ENCODE measurements around the gene GDF3.
"Not testable (repeated sequence)": the region's sequence is repeated elsewhere in the genome, so short reads cannot be mapped to it uniquely, and the experiment has no call there.

GDF3 gene

DNA sequence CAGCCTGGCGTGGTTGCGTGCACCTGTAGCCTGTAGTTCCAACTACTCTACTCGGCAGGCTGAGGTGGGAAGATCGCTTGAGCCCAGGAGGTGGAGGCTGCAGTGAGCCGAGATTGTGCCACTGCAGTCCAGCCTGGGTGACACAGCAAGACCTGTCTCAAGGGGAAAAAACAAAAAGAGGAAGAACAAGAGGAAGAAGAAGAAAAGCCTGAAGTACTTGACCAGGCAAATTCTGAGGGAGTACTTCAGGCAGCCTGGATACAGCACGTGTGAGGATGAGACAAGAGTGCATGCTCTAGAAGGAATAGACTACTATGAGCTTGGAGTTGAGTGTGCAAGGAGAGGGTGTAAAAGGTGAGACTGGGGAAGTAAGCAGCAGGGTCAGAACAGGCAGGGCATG, 1.8 kb downstream of the GDF3 start:
- peaks cover 21% of the 10 kb centered on the region for H3K27me3 Mint-ChIP-seq
- peaks cover 13% of the 10 kb centered on the region for H3K4me1 Mint-ChIP-seq (ENCODE audit: low read depth)
- no peak overlapping the region for H3K4me3 Mint-ChIP-seq
- H3K9me3 Mint-ChIP-seq: no peaks in the 10 kb centered on the region
- no peaks in the 10 kb centered on the region for H3K36me3 Mint-ChIP-seq (ENCODE audit: low read depth)
- H3K27ac Mint-ChIP-seq: no peak overlapping the region

DNA sequence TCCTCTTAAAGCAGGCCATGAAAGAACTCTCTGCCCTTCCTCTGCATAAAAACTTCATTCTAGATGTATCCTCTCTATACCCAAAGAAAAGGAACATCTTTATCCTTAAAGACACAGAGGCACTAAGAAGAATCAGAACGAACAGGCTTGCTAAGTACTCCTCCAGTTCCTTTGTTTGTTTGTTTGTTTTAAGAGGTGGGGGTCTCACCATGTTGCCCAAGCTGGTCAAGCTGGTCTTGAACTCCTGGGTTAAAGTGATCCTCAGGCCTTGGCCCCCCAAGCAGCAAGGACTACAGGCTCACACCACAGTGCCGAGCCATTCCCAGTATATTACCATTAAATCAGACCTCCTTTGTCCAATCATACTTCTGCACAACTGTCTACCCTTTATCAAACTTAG, 14.0 kb downstream of the GDF3 start:
- H3K36me3 Mint-ChIP-seq (ENCODE audit: low read depth): no peaks in the 10 kb centered on the region
- H3K9me3 Mint-ChIP-seq: no peaks in the 10 kb centered on the region
- H3K4me1 Mint-ChIP-seq (ENCODE audit: low read depth): peaks cover 8% of the 10 kb centered on the region
- no peaks in the 10 kb centered on the region for H3K27me3 Mint-ChIP-seq
- no peak overlapping the region for H3K4me3 Mint-ChIP-seq
- H3K27ac Mint-ChIP-seq: no peak overlapping the region

DNA sequence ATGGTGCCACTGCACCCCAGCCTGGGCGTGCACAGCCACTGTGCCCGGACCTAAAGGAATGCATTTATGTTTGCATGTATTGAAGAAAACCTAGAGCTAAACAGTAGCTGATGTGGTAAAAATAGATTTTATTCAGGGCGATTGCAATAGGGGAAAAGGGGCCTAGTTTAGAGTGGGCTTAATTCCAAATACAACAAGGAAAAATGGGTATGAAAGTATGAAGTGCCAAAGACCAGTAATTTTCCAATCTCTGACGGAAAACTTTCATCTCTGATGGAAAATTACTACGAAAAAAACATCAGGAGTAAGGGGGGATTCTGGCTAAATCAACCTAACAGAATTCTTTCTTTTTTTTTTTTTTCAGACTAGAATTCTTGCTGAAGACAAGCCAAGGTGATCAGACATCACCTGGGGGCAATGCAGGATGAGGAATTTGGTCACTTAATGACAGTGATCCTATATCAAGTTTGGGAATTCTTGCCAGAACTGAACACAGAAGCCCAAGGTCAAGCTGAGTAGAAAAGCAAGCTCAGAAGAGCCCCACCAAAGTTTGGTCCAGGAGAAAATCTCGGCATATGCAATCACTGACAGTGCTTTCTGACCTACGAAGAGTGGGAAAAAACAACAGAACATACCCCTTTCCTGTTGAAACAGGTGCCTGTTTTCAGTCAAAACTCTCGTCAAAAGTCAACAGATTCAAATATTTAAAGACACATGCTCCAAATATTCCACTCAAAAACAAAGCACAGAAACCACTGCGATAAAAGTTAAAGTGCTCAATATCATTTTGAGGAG, 16.1 kb downstream of the GDF3 start:
- H3K4me1 Mint-ChIP-seq (ENCODE audit: low read depth): peaks cover 8% of the 10 kb centered on the region
- H3K36me3 Mint-ChIP-seq (ENCODE audit: low read depth): no peaks in the 10 kb centered on the region
- no peak overlapping the region for H3K4me3 Mint-ChIP-seq
- no peaks in the 10 kb centered on the region for H3K9me3 Mint-ChIP-seq
- H3K27ac Mint-ChIP-seq: no peak overlapping the region
- no peaks in the 10 kb centered on the region for H3K27me3 Mint-ChIP-seq

DNA sequence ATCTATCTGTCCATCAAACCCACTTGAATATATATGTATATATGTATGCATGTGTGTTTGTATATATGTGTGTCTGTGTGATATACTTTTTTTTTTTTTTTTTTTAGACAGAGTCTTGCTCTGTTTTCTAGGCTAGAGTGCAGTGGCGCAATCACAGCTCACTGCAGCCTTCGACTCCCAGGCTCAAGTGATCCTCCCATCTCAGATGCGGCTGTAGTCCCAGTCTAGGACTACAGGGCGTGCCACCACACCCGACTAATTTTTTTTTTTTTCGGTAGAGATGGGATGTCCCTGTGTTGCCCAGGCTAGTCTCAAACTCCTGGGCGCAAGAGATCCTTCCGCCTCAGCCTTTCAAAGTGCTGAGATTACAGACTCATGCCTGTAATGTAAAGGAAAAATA, 16.8 kb downstream of the GDF3 start:
- no peaks in the 10 kb centered on the region for H3K36me3 Mint-ChIP-seq (ENCODE audit: low read depth)
- H3K4me3 Mint-ChIP-seq: no peak overlapping the region
- no peaks in the 10 kb centered on the region for H3K9me3 Mint-ChIP-seq
- no peaks in the 10 kb centered on the region for H3K27me3 Mint-ChIP-seq
- peaks cover 8% of the 10 kb centered on the region for H3K4me1 Mint-ChIP-seq (ENCODE audit: low read depth)
- no peak overlapping the region for H3K27ac Mint-ChIP-seq

DNA sequence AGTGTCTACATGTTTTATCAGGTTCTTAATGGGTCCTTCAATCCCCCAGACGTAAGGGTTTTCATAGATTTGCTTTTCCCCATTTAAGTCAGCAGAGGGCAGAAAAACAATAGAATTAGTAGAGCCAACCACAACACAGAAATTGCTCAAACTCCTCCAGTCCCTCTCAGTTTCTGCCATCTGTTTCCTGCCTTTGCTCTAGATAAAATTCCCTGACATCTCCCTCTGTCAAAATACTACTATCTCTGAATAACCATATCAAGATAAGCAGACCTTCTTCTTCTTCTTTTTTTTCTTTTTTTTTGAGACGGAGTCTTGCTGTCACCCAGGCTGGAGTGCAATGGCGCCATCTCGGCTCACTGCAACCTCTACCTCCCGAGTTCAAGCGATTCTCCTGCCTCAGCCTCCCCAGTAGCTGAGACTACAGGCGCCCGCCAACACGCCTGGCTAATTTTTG, 18.1 kb downstream of the GDF3 start:
- H3K9me3 Mint-ChIP-seq; H3K36me3 Mint-ChIP-seq (ENCODE audit: low read depth); H3K27me3 Mint-ChIP-seq; H3K4me1 Mint-ChIP-seq (ENCODE audit: low read depth); H3K27ac Mint-ChIP-seq: not testable (repeated sequence)
- H3K4me3 Mint-ChIP-seq: peak overlapping the region; percentile 36

DNA sequence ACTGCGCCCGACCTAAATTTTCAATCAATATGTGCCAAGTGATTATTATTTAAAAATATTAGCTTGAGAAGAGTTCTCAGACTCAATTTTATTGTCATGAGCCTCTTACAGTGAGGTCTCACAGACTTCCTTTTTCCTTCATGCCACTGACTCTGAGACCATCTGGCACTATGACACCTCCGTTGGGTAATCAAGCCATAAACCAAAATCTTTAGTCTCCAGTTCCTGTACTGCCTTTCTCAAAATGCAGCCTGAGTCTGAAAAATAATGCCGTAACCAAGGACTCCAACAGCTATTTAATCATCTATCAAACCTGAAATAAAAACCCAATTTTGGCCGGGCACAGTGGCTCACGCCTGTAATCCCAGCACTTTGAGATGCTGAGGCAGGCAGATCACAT, 20.1 kb downstream of the GDF3 start:
- H3K27ac Mint-ChIP-seq; H3K4me3 Mint-ChIP-seq; H3K36me3 Mint-ChIP-seq (ENCODE audit: low read depth); H3K4me1 Mint-ChIP-seq (ENCODE audit: low read depth); H3K9me3 Mint-ChIP-seq; H3K27me3 Mint-ChIP-seq: not testable (repeated sequence)

DNA sequence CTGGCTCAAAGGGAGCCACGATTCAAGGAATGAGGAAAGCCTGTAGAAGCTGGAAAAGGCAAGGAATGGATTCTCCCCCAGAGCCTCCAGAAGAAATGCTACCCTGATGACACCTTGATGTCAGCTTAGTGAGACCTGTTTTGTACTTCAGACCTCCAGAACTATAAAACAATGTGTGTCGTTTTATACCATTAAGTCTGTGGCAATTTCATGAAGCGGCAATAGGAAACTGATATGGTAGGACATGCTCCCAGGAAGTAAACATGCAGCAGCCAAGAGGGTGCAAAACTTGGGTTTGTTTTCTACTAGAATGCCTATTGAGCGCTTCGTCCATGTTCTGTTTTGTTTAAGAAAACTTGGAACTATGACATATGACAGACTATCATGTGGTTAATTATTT, 27.4 kb downstream of the GDF3 start:
- H3K9me3 Mint-ChIP-seq: no peaks in the 10 kb centered on the region

DNA sequence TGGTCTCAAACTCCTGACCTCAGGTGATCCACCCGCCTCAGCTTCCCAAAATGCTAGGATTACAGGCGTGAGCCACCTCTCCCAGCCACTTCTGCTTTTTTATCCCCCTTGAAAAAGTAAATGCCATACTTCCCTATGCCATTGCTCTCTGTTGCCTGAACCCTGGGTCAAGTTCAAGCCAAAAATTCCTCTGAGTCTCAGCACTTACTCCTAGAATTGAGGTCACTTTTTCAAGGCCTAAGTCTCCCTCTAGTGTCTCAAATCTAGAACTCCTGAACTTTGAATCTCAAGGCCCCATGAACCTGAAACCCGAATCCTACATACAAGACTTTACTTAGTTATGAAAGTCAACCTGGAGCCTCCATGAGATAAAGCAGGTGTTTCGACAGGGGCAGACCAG, 28.4 kb downstream of the GDF3 start:
- Mint-ChIP-seq H3K4me1 (ENCODE audit: low read depth) (no peaks in the 10 kb centered on the region), H3K36me3 (ENCODE audit: low read depth) (no peaks in the 10 kb centered on the region), H3K27me3 (no peaks in the 10 kb centered on the region), H3K4me3 (no peak overlapping the region), H3K27ac (no peak overlapping the region), H3K9me3 (no peaks in the 10 kb centered on the region)

More for the DNA sequence above, 27.4 kb downstream of the GDF3 start:
- no peaks in the 10 kb centered on the region for H3K36me3 Mint-ChIP-seq (ENCODE audit: low read depth)
- H3K4me1 Mint-ChIP-seq (ENCODE audit: low read depth): no peaks in the 10 kb centered on the region
- no peak overlapping the region for H3K27ac Mint-ChIP-seq
- no peak overlapping the region for H3K4me3 Mint-ChIP-seq
- no peaks in the 10 kb centered on the region for H3K27me3 Mint-ChIP-seq

DNA sequence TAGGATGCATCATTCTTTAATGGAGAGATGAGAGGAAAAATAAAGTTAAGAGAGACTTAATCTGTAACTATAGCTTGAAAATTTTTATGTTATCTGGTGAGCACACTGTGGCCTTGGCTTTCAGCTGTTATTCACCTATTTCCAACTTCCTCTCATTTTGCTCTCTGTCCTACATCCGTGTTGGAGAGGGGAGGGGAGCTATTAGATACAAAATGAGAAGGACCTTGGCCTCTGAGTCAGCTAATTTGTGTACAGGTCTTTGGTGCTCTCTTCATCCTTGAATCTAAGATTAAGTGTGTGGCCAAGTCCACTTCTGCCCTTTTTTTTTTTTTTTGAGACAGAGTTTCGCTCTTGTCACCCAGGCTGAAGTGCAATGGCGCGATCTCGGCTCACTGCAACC, 29.0 kb downstream of the GDF3 start:
- no peaks in the 10 kb centered on the region for H3K4me1 Mint-ChIP-seq (ENCODE audit: low read depth)
- H3K27ac Mint-ChIP-seq: no peak overlapping the region

DNA sequence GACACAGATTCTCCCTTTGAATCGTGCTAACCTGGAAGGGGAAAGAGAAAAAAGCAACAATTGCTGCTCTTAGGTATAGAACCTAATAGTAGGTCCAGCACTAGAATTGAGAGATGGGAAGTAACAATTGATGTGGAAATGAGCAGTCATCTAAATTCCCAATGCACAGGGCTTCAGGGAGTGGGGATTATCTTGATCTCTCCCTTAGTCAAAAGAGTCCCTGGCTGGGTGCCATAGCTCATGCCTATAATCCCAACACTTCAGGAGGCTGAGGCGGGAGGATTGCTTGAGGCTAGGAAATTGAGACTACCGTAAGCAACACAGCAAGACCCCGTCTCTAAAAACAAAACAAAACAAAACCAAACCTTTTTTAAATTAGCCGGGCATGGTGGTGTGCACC, 33.8 kb downstream of the GDF3 start:
- Mint-ChIP-seq H3K9me3 (no peaks in the 10 kb centered on the region), H3K27me3 (no peaks in the 10 kb centered on the region)

More for the DNA sequence above, 29.0 kb downstream of the GDF3 start:
- H3K4me3 Mint-ChIP-seq: no peak overlapping the region
- no peaks in the 10 kb centered on the region for H3K27me3 Mint-ChIP-seq
- H3K36me3 Mint-ChIP-seq (ENCODE audit: low read depth): no peaks in the 10 kb centered on the region
- no peaks in the 10 kb centered on the region for H3K9me3 Mint-ChIP-seq

DNA sequence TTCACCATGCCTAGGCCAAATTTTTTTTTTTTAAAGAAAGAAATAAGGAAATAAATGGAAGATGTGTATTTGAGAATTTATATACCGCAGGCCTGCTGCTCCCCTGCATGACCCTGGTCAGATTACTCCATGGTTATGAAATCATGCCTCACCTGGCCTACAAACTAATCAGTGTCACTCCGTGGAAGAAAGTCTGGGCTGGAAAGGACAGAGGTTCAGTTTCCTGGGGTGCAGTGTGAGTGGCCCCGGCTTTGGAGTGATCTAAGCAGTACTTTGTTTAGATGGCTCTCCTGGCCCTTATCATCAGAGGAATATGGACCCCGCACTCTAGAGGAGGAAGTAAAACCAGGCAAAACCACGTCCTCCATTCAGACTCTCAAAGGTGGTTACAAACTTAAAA, 39.5 kb downstream of the GDF3 start:
- H3K27ac Mint-ChIP-seq: no peak overlapping the region
- H3K4me1 Mint-ChIP-seq (ENCODE audit: low read depth): no peaks in the 10 kb centered on the region
- no peaks in the 10 kb centered on the region for H3K9me3 Mint-ChIP-seq
- H3K4me3 Mint-ChIP-seq: no peak overlapping the region
- H3K36me3 Mint-ChIP-seq (ENCODE audit: low read depth): no peaks in the 10 kb centered on the region
- H3K27me3 Mint-ChIP-seq: no peaks in the 10 kb centered on the region

More for the DNA sequence above, 33.8 kb downstream of the GDF3 start:
- no peaks in the 10 kb centered on the region for H3K36me3 Mint-ChIP-seq (ENCODE audit: low read depth)
- H3K27ac Mint-ChIP-seq: no peak overlapping the region
- no peaks in the 10 kb centered on the region for H3K4me1 Mint-ChIP-seq (ENCODE audit: low read depth)
- H3K4me3 Mint-ChIP-seq: no peak overlapping the region

DNA sequence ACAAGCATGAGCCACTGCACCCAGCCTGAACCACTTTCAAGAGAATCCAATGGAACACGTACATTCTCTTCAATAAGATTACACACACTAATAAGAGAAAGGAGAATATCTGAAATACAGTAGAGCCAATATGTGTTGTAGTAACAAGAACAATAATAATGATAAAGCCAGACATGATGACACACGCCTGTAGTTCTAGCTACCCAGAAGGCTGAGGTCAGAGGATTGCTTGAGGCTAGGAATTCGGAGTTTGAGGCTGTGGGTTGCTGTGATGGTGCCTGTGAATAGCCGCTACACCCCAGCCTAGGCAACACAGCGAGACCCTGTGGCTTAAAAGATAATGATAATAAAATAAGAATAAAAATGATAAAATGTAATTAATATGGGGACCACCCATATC, 45.5 kb downstream of the GDF3 start:
- Mint-ChIP-seq H3K27me3 (no peaks in the 10 kb centered on the region), H3K27ac (no peak overlapping the region), H3K36me3 (ENCODE audit: low read depth) (no peaks in the 10 kb centered on the region), H3K4me1 (ENCODE audit: low read depth) (peaks cover 12% of the 10 kb centered on the region), H3K4me3 (no peak overlapping the region), H3K9me3 (no peaks in the 10 kb centered on the region)

DNA sequence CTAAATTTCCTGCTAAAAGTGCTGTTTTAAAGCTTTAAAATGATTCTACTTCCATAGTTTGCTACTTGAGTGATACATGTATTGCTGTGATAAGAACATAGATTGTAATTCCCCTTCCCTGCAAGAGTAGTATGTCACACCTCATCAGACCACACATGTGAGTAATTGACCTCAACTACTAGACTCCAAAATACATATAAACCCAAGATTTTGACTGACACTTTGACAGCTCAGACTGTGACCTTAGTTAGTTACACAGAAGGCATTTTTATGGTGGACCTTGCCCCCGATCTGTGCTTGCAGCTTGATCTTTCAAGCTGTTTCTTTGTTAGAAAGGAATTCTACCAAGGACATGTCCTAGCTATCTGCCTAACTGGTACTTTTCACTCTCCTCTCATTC, 48.5 kb downstream of the GDF3 start:
- H3K36me3 Mint-ChIP-seq (ENCODE audit: low read depth): no peaks in the 10 kb centered on the region
- H3K27ac Mint-ChIP-seq: no peak overlapping the region
- H3K27me3 Mint-ChIP-seq: no peaks in the 10 kb centered on the region
- H3K4me3 Mint-ChIP-seq: no peak overlapping the region
- no peaks in the 10 kb centered on the region for H3K9me3 Mint-ChIP-seq
- peaks cover 12% of the 10 kb centered on the region for H3K4me1 Mint-ChIP-seq (ENCODE audit: low read depth)

DNA sequence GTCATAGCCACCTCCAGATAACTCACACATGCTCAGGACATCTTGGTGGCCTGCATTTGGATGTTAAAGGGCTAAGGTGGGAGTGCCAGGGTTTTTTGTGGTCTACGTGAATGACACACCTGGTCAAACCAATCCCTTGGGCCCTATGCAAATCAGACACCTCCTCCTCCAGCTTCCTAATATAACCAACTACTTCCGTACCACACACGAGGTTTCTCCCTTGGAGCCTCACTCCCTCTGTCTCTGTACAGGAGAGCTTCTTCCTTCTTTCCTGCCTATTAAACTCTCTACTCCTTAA, 49.4 kb downstream of the GDF3 start:
- no peaks in the 10 kb centered on the region for H3K9me3 Mint-ChIP-seq
- no peak overlapping the region for H3K27ac Mint-ChIP-seq
- no peaks in the 10 kb centered on the region for H3K36me3 Mint-ChIP-seq (ENCODE audit: low read depth)
- H3K27me3 Mint-ChIP-seq: no peaks in the 10 kb centered on the region
- H3K4me3 Mint-ChIP-seq: no peak overlapping the region
- peaks cover 13% of the 10 kb centered on the region for H3K4me1 Mint-ChIP-seq (ENCODE audit: low read depth)

DNA sequence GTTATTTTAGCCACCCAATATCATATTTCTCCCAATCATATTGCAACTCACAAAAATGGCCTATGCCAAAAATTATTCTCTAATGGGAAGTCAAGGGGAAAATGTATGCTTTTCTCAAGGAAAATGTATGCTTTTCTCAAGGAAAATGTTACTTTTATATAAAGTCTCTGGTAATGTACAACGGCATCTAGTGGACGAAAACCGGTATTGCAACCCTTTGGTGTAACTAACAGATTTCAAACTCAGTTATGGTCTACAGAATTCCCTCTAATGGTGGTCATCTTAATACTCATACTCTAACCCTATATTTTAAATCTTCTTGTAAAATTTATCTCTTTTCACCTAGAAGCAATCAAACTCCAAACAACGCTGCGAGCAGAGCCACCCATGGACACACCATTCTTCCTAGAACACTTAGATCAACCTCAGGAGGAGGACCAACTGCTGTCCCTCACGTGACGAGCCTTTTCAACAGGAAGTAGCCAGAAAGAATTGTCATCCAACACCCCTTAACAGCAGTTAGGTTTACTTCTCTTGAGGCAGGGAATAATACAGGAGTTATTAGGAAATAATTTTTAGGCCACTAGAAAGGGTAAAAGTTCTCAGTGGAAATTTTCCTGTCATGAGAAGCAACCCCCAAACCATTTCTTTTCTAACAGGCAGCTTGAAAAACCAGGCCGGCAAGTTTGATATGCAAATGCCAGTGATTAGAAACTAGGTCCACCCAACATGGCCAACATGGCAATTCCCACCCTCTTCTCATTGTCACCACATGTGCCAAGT, 50.0 kb downstream of the GDF3 start:
- H3K4me1 Mint-ChIP-seq (ENCODE audit: low read depth): peaks cover 18% of the 10 kb centered on the region
- no peak overlapping the region for H3K4me3 Mint-ChIP-seq
- H3K27me3 Mint-ChIP-seq: no peaks in the 10 kb centered on the region
- H3K27ac Mint-ChIP-seq: peak overlapping the region; percentile 46
- no peaks in the 10 kb centered on the region for H3K9me3 Mint-ChIP-seq
- H3K36me3 Mint-ChIP-seq (ENCODE audit: low read depth): no peaks in the 10 kb centered on the region

DNA sequence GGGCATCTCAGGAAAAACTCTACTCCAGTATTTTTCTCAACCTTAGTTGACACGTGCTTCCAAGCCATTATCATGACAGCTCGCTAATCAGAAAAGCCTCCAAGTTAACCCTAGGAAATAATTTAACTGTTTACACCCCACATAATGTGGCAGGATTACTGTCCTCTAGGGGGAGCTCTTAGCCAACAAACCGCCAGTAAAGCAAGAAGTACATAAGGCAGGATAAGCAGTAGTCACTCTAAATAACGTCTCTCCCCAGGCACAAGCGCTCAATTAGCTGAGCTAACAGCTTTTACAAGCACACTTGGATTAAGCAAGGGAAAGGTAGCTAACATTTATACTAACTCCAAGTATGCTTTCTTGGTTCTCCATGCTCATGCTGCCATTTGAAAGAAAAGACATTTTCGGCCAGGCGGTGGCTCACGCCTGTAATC, 52.7 kb downstream of the GDF3 start:
- Mint-ChIP-seq H3K4me3 (no peak overlapping the region), H3K36me3 (ENCODE audit: low read depth) (no peaks in the 10 kb centered on the region), H3K27ac (no peak overlapping the region), H3K27me3 (peaks cover 5% of the 10 kb centered on the region), H3K4me1 (ENCODE audit: low read depth) (peaks cover 36% of the 10 kb centered on the region), H3K9me3 (no peaks in the 10 kb centered on the region)

All from stimulated activated naive CD8-positive, alpha-beta T cell treated with anti-CD3 and anti-CD28 coated beads, Interleukin-15, Interleukin-2, amounts not matched to agents 100 ng/mL and 50 ng/mL, for 24 hours (primary cell).